ENCODE results near the gene ABLIM2.

The ABLIM2 gene

DNA sequence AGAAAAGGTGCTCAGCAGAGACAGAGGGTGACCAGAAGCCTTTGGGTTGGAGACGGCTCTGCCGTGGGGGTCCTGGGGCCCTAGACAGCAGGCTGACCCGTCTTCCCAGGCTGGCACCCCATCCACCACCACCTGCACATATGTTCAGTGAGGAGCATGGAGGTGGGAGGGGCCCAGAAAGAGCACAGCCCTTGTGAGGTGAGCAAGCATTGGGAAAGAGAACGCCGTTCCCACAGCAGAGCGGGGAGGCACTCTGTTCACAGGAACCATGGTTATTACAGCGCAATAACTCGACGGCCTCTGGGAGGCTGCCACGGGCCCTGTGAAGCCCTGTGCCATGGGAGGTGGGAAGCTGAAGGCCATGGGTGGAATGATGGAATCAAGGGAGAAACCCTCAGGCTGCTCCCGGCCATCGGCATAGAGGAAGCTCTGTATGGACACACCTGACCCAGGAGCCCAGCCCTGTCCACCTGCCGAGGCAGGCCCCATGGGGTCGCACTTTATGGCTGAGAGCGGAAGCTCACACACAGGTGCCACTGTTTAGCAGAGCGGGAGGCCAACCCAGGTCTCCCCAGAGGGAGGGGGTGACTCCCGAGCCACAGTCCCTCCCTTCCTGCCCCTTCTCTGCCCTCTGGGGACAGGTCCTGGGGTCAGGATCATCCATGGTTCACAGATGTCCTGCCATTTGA lies 125.4 kb downstream of the ABLIM2 start:
- no peak for DNase-seq (ENCODE audit: low read depth in 1 of 2, low spot score in 1 of 2)

DNA sequence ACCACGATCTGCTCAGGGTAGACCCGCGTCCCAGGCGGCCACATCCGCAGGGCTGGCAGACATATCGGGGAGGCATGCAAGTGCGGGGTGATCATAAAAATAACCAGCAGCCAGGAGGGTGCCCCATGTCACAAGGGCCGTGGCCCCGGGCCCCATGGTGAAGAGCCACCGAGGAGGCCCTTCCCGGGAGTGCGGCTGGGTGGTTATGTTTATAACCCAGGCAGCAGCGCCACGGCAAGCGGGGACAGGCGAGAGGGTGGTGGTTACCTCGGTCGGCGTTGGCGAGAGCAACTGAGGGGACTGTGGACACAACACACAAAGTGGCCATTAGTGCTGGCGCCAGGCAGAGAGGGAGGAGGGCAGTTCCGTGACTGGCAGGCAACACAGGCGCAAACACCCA lies 126.2 kb downstream of the ABLIM2 start:
- DNase-seq (ENCODE audit: low read depth in 1 of 2, low spot score in 1 of 2), result no peak

GRCh38 chr4:8030121-8030781 lies 128.4 kb downstream of the ABLIM2 start:
- no peak for DNase-seq (ENCODE audit: low read depth in 1 of 2, low spot score in 1 of 2)

DNA sequence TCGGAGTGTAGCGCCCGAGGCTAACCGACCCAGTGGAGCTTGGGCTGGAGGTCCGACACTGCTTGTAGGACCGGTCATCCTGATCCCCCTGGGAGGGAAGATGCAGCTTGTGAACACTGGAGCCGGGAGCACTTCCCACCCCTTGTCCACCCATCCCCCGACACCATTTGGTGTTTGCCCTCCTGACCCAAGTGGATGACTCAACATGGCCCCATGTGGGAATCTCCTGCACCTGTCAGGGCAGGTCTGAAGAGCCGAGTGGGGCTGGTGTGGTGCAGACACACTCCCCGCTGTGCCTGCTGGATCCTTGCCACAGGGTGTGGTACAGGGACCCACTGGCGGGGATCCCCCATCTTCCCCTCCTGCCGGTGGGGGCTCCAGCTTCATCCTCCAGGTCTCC lies 128.9 kb downstream of the ABLIM2 start:
- no peak for DNase-seq (ENCODE audit: low read depth in 1 of 2, low spot score in 1 of 2)

GRCh38 chr4:8028884-8029568 lies 129.6 kb downstream of the ABLIM2 start:
- no peak for DNase-seq (ENCODE audit: low read depth in 1 of 2, low spot score in 1 of 2)

DNA sequence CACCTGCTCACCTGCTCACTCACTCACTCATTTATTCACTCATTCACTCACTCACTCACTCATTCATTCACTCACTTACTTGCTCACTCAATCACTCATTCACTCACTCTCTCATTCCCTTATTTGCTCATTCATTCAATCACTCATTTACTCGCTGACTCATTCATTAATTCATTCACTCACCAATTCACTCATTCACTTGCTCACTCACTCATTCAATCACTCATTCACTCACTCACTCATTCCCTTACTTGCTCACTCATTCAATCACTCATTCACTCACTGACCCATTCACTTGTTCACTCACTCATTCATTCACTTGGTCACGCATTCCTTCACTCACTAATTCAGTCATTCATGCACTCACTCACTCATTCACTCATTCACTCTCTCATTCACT lies 130.2 kb downstream of the ABLIM2 start:
- no peak for DNase-seq (ENCODE audit: low read depth in 1 of 2, low spot score in 1 of 2)

DNA sequence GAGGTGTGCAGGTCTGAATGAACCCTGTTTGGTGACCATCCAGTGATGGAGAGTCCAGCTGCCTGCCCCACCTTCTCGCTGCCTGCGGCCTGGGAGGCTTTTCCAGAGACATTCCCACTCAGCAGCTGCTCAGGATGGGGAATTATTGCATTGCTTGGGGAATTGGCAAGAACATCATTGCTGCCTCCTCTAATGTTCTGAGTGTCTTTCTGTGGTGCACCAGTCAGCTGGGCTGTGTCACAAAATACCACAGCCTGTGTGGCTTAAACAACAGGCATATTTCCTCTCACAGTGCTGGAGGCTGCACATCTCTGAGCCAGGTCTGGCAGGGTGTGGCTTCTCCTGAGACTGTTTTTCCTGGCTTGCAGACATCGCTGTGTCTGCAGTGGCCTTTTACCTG lies 132.2 kb downstream of the ABLIM2 start:
- DNase-seq (ENCODE audit: low read depth in 1 of 2, low spot score in 1 of 2), result no peak

DNA sequence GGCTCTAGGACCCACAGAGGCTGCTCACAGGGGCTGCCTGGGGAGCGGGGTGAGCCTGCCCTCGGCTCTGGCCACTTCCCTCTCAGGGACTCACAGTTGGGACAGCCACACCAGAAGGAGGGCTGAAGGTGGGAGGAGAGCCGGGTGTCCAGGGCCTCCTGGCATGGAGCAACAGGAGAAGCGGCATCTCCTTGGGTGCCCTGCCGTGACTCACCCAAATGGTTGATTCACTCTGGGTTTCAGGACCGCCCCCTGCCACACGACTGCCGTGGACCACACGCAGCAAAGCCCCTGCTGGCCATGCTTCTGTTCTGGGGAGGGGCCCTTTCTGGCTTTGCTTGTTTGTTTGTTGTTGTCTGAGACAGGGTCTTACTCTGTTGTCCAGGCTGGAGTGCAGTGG lies 132.9 kb downstream of the ABLIM2 start:
- DNase-seq (ENCODE audit: low read depth in 1 of 2, low spot score in 1 of 2), result no peak

DNA sequence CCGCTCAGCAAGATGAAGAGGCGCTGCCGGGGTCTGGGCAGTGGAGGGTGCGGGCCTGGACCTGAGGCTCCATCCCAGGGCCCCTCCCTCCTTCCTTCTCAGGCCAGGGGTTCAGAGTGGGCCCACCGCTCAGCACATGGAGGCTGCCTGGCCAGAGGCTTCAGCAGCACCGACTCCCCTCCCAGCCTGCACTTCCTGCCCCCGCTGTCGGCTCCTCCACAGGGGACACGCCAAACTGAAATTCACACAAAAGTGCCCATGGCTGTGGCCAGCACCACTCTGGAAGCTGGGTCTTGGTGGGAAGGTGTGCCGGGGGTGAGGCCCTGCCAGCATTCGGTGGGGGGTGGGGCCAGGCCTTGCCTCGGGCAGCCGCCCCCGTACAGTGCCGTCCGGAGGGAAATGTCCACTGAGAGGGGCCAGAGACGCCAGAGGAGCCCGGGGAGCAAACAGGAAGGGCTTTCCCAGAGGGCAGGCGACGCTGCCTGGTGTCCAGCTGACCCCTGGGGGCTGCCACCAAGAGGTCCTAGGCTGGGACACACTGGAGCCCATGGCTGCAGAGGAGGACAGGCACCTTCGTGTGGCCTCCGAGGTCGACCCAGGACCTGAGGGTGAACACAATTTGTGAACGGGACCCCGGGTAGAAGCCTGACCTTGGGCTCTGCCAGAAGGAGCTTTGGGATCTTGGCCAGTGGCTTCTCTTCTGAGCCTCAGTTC lies 134.4 kb downstream of the ABLIM2 start:
- DNase-seq (ENCODE audit: low read depth in 1 of 2, low spot score in 1 of 2), result no peak

DNA sequence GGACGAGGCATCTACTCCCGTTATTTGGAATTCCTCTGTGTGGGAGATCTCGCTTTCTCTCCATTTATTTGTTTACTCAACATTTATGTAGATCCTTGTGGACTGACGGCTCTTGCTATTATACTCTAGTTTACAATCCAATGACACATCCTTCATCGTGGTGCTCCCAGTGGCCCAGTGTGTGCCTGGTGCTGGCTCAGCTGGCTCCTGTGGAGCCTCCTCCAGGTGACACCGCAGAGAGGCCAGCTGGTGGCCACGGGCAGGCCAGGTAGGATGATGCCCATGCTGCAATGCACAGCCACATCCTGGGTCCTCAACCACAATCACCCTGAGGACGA lies 134.9 kb downstream of the ABLIM2 start:
- DNase-seq (ENCODE audit: low read depth in 1 of 2, low spot score in 1 of 2), result no peak

GRCh38 chr4:8022767-8023695 lies 135.6 kb downstream of the ABLIM2 start:
- DNase-seq (ENCODE audit: low read depth in 1 of 2, low spot score in 1 of 2), result no peak

GRCh38 chr4:8021796-8022195 lies 136.8 kb downstream of the ABLIM2 start:
- DNase-seq (ENCODE audit: low read depth in 1 of 2, low spot score in 1 of 2), result no peak

- no peak for DNase-seq (ENCODE audit: low read depth in 1 of 2, low spot score in 1 of 2)
Measured at GRCh38 chr4:8019396-8020365, 138.9 kb downstream of the ABLIM2 start.

GRCh38 chr4:8016527-8016926 lies 142.1 kb downstream of the ABLIM2 start:
- DNase-seq (ENCODE audit: low read depth in 1 of 2, low spot score in 1 of 2), result no peak

DNA sequence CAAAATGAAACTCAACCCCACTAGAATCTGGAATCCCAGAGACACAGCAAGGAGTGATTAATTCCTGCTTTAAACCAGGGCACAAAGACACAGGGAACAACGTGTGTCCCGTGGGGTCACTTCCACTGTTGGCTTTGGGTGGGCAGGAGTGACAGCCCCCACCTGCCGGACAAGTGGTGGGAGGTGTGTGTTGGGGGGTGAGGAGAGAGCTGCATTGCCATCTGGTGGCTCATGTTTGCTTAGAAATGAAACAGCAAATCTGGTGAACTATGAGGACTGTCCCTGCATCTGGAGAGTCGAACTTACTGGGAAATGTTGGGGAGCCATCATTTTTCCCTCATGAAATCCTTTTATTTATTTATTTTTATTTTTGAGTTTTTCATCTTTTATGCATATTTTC lies 143.1 kb downstream of the ABLIM2 start:
- DNase-seq (ENCODE audit: low read depth in 1 of 2, low spot score in 1 of 2), result no peak

- DNase-seq (ENCODE audit: low read depth in 1 of 2, low spot score in 1 of 2), result no peak
Measured at GRCh38 chr4:8013976-8014726, 144.5 kb downstream of the ABLIM2 start.

GRCh38 chr4:8012517-8012916 lies 146.1 kb downstream of the ABLIM2 start:
- no peak for DNase-seq (ENCODE audit: low read depth in 1 of 2, low spot score in 1 of 2)

GRCh38 chr4:8010618-8011017 lies 148.0 kb downstream of the ABLIM2 start:
- DNase-seq (ENCODE audit: low read depth in 1 of 2, low spot score in 1 of 2), result no peak

Data from stimulated activated CD4-positive, alpha-beta T cell treated with anti-CD3 and anti-CD28 coated beads, Interleukin-15, amount 100 ng/mL, for 1 hour (primary cell).